GM12892 (cell line): Measurements from ENCODE around the gene TGFBR2.

Source experiments
- POLR2AphosphoS5 ChIP-seq: IDR thresholded peaks from 2 replicates; pipeline ENCODE4 v1.6.1; 2011; ENCODE audit warnings: low read depth, low read length, control low read depth
- TAF1 ChIP-seq: IDR thresholded peaks from 2 replicates; pipeline ENCODE4 v1.6.1; 2011; ENCODE audit warnings: low read depth, mild to moderate bottlenecking, control low read depth, low read length, borderline replicate concordance

GRCh38 chr3:30698549-30698948 is 92.1 kb downstream of the TGFBR2 start:
- TF ChIP-seq POLR2AphosphoS5: no peak
- TF ChIP-seq TAF1: no peak
